ENCODE data around the gene IGHMBP2. TPM values are rescaled to one million over a fixed set of nuclear protein-coding genes. Genes with fewer than 3 reads are reported as not detected.

IGHMBP2 gene
- total RNA-seq, 4 donors from 2014 or later, result 22.9 to 55.0 (median 30.3) TPM

GRCh38 chr11:68890490-68891231 lies 13.0 kb upstream of the IGHMBP2 start:
- Histone ChIP-seq H3K36me3 (peaks cover 46% of the 10 kb centered on the region), H3K4me3 (no peak overlapping the region), H3K4me1 (peaks cover 21% of the 10 kb centered on the region), H3K27ac (peak overlapping the region; percentile 77), H3K27me3 (no peaks in the 10 kb centered on the region), H3K9me3 (no peaks in the 10 kb centered on the region)
- TF ChIP-seq EP300 (IDR thresholded peaks at IDR 0.05) (no peak), POLR2AphosphoS5 (IDR thresholded peaks at IDR 0.05) (peak in 1 of 3 donors; percentile 73), POLR2A (IDR thresholded peaks at IDR 0.05) (no peak)
- TF ChIP-seq, protein P1, sequence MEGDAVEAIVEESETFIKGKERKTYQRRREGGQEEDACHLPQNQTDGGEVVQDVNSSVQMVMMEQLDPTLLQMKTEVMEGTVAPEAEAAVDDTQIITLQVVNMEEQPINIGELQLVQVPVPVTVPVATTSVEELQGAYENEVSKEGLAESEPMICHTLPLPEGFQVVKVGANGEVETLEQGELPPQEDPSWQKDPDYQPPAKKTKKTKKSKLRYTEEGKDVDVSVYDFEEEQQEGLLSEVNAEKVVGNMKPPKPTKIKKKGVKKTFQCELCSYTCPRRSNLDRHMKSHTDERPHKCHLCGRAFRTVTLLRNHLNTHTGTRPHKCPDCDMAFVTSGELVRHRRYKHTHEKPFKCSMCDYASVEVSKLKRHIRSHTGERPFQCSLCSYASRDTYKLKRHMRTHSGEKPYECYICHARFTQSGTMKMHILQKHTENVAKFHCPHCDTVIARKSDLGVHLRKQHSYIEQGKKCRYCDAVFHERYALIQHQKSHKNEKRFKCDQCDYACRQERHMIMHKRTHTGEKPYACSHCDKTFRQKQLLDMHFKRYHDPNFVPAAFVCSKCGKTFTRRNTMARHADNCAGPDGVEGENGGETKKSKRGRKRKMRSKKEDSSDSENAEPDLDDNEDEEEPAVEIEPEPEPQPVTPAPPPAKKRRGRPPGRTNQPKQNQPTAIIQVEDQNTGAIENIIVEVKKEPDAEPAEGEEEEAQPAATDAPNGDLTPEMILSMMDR (IDR thresholded peaks at IDR 0.05), result no peak
- DNase-seq (ENCODE audit: low spot score in 2 of 2), result peak; percentile 94
- WGBS, result 20% methylated on average over 17 of the region's 17 CpGs

- Histone ChIP-seq H3K36me3 (peaks cover 54% of the 10 kb centered on the region), H3K9me3 (no peaks in the 10 kb centered on the region), H3K27ac (peak overlapping the region; percentile 77), H3K27me3 (no peaks in the 10 kb centered on the region), H3K4me3 (peak overlapping the region; percentile 6), H3K4me1 (peaks cover 21% of the 10 kb centered on the region)
- 66% methylated on average over 15 of the region's 17 CpGs for WGBS
- DNase-seq (ENCODE audit: low spot score in 2 of 2), result no peak
- TF ChIP-seq POLR2A (IDR thresholded peaks at IDR 0.05) (no peak), EP300 (IDR thresholded peaks at IDR 0.05) (no peak), POLR2AphosphoS5 (IDR thresholded peaks at IDR 0.05) (no peak)
- TF ChIP-seq, protein P1 (IDR thresholded peaks at IDR 0.05), result no peak
Measured at GRCh38 chr11:68891351-68891948, 12.2 kb upstream of the IGHMBP2 start.

DNA sequence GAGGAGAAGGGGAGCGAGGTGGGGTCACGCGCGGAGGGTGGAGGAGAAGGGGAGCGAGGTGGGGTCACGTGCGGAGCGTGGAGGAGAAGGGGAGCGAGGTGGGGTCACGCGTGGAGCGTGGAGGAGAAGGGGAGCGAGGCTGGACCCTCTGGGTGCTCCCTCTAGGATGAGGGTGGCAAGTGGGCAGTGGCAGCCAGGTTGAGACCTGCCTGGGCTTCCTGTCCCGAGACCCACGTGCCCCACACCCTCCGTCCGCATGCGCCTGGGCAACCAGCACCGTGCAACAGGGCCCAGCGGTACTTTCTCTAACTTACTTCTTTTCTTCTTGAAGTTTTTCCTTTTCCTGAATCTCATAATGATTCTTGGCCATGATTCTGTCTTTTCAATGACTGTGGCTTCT lies 11.1 kb upstream of the IGHMBP2 start:
- TF ChIP-seq, protein P1 (IDR thresholded peaks at IDR 0.05), result no peak
- TF ChIP-seq EP300 (IDR thresholded peaks at IDR 0.05) (no peak), POLR2A (IDR thresholded peaks at IDR 0.05) (no peak), POLR2AphosphoS5 (IDR thresholded peaks at IDR 0.05) (no peak)
- Histone ChIP-seq H3K4me1 (peaks cover 21% of the 10 kb centered on the region), H3K27me3 (no peaks in the 10 kb centered on the region), H3K9me3 (no peaks in the 10 kb centered on the region), H3K4me3 (no peak overlapping the region), H3K36me3 (peaks cover 65% of the 10 kb centered on the region), H3K27ac (no peak overlapping the region)
- DNase-seq (ENCODE audit: low spot score in 2 of 2), result no peak
- WGBS, result 93% methylated on average over 20 of the region's 20 CpGs

- 89% methylated on average over 5 of the region's 5 CpGs for WGBS
- Histone ChIP-seq H3K27ac (no peak overlapping the region), H3K4me1 (peaks cover 21% of the 10 kb centered on the region), H3K27me3 (no peaks in the 10 kb centered on the region), H3K4me3 (no peak overlapping the region), H3K9me3 (no peaks in the 10 kb centered on the region), H3K36me3 (peaks cover 72% of the 10 kb centered on the region)
- no peak for DNase-seq (ENCODE audit: low spot score in 2 of 2)
- TF ChIP-seq POLR2AphosphoS5 (IDR thresholded peaks at IDR 0.05) (no peak), POLR2A (IDR thresholded peaks at IDR 0.05) (no peak), EP300 (IDR thresholded peaks at IDR 0.05) (no peak)
- TF ChIP-seq, protein P1 (IDR thresholded peaks at IDR 0.05), result no peak
Measured at GRCh38 chr11:68893282-68893681, 10.4 kb upstream of the IGHMBP2 start.

- Histone ChIP-seq H3K4me1 (peaks cover 8% of the 10 kb centered on the region), H3K36me3 (peaks cover 77% of the 10 kb centered on the region), H3K27me3 (no peaks in the 10 kb centered on the region), H3K9me3 (no peaks in the 10 kb centered on the region), H3K27ac (no peak overlapping the region), H3K4me3 (no peak overlapping the region)
- TF ChIP-seq, protein P1 (IDR thresholded peaks at IDR 0.05), result no peak
- TF ChIP-seq EP300 (IDR thresholded peaks at IDR 0.05) (no peak), POLR2A (IDR thresholded peaks at IDR 0.05) (no peak), POLR2AphosphoS5 (IDR thresholded peaks at IDR 0.05) (no peak)
- 95% methylated on average over 19 of the region's 23 CpGs for WGBS
- no peak for DNase-seq (ENCODE audit: low spot score in 2 of 2)
Measured at GRCh38 chr11:68896171-68896959, 7.3 kb upstream of the IGHMBP2 start.

Measured in suprapubic skin (tissue), 4 donors.